Karpas-422 (cell line): ENCODE data around the gene ID3. TPM values are rescaled to one million over a fixed set of nuclear protein-coding genes. Genes with fewer than 3 reads are reported as not detected.
A peak's percentile ranks its signal among the peaks of the same experiment; 100 is the strongest.

Experiments
- DNase-seq: peaks from one replicate; pipeline ENCODE4 v3.0.0-alpha.2; 2015
- H2AFZ ChIP-seq: fragments of 200-600 bp; sonication (generic); 2 replicates; pipeline ENCODE4 v1.6.1; 2014; ENCODE audit warnings: antibody characterized with exemption, low read length, mixed read lengths
- H3K27ac ChIP-seq: fragments of 200-600 bp; sonication (generic); 2 replicates; pipeline ENCODE4 v1.5.1; 2014; ENCODE audit warnings: mild to moderate bottlenecking, low read length, moderate library complexity
- H3K27me3 ChIP-seq: fragments of 200-600 bp; sonication (generic); 2 replicates; pipeline ENCODE4 v1.6.1; 2014; ENCODE audit warnings: low read length, mixed read lengths
- H3K36me3 ChIP-seq: fragments of 200-600 bp; sonication (generic); 2 replicates; pipeline ENCODE4 v1.6.1; 2014; ENCODE audit warnings: low read length, mixed read lengths; ENCODE audit not compliant: insufficient read depth
- H3K4me1 ChIP-seq: fragments of 200-600 bp; sonication (generic); 2 replicates; pipeline ENCODE4 v1.6.1; 2014; ENCODE audit warnings: mild to moderate bottlenecking, low read length, mixed read lengths
- H3K4me2 ChIP-seq: fragments of 200-600 bp; sonication (generic); 2 replicates; pipeline ENCODE4 v1.6.1; 2014; ENCODE audit warnings: low read length, low read depth, mild to moderate bottlenecking; ENCODE audit not compliant: poor library complexity, severe bottlenecking
- H3K4me3 ChIP-seq: fragments of 200-600 bp; sonication (generic); 2 replicates; pipeline ENCODE4 v1.5.1; 2014; ENCODE audit warnings: mild to moderate bottlenecking, antibody characterized with exemption, low read length, mixed read lengths
- H3K79me2 ChIP-seq: fragments of 200-600 bp; sonication (generic); 2 replicates; pipeline ENCODE4 v1.6.1; 2014; ENCODE audit warnings: mild to moderate bottlenecking, low read length, mixed read lengths
- H3K9ac ChIP-seq: fragments of 200-600 bp; sonication (generic); 2 replicates; pipeline ENCODE4 v1.6.0; 2014; ENCODE audit warnings: low read length
- H3K9me2 ChIP-seq: fragments of 200-600 bp; sonication (generic), shearing (Covaris generic); replicated peaks from 2 replicates; pipeline ENCODE4 v1.6.0; 2014; ENCODE audit warnings: mild to moderate bottlenecking, low read length, moderate library complexity; ENCODE audit not compliant: insufficient read depth
- H3K9me3 ChIP-seq: fragments of 300-700, 200-600 bp; sonication (generic); 2 replicates; pipeline ENCODE4 v1.6.1; 2014; ENCODE audit warnings: low read length, mixed read lengths
- H4K20me1 ChIP-seq: fragments of 200-600 bp; sonication (generic); 2 replicates; pipeline ENCODE4 v1.6.1; 2014; ENCODE audit warnings: mild to moderate bottlenecking, antibody characterized with exemption, low read length, low read depth; ENCODE audit not compliant: insufficient read depth
- total RNA-seq: library from RNA; depleted of rRNA; stranded (reverse); fragments of >200 nt; shearing (Covaris generic); gene quantifications from 2 replicates; pipeline ENCODE4 v1.2.3, GENCODE V29; 2014; ENCODE audit warnings: low replicate concordance; rRNA removed

ID3 gene, protein sequence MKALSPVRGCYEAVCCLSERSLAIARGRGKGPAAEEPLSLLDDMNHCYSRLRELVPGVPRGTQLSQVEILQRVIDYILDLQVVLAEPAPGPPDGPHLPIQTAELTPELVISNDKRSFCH
- 32.0 and 33.0 TPM in 2 replicates for total RNA-seq

GRCh38 chr1:23559136-23559984, at the start of gene ID3:
TSS of gene ID3 (minus strand) at chr1:23559501. CDS start at chr1:23559426, 75 bp downstream.
- peak within 1 kb of the TSS; percentile 77 for H3K4me3 ChIP-seq
- no peaks in the 10 kb centered on the region for H3K9me3 ChIP-seq
- no peaks in the 10 kb centered on the region for H3K9me2 ChIP-seq
- peaks cover 81% of the 10 kb centered on the region for H3K4me1 ChIP-seq
- H2AFZ ChIP-seq = no peak within 1 kb of the TSS
- H3K9ac ChIP-seq = peak within 1 kb of the TSS; percentile 78
- peak within 1 kb of the TSS; percentile 35 for H3K27ac ChIP-seq
- H3K79me2 ChIP-seq = 0 out of 2 replicates have a peak, but pooled peaks cover 4% of the 10 kb centered on the region
- H3K36me3 ChIP-seq = no peaks in the 10 kb centered on the region
- H3K4me2 ChIP-seq = peak within 1 kb of the TSS; percentile 80
- DNase-seq = peak; percentile 98
- no peaks in the 10 kb centered on the region for H3K27me3 ChIP-seq
- H4K20me1 ChIP-seq = peaks cover 11% of the 10 kb centered on the region

DNA sequence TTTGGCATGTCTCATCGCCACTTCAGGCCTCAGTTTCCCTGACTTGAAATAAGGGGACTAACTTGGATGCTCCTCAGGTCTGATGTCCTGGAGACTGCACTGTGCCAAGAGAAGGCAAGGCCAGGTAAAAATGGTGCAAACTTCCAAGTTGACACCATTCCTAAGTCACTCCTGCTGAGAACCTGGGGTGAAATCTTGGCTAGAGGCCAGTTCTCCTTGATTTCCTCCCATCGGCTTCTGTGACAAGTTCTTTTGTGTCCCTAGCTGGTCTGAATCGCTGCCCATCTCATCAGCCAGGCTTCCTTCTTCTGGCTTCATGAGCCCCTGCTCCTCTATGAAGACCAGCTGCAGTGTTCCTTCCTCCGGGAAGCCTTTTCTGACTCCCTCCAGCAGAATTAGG, 48.6 kb upstream of the ID3 start:
- no peaks in the 10 kb centered on the region for H4K20me1 ChIP-seq
- no peaks in the 10 kb centered on the region for H3K9me2 ChIP-seq
- H3K36me3 ChIP-seq = no peaks in the 10 kb centered on the region
- no peak overlapping the region for H3K4me2 ChIP-seq
- peaks cover 17% of the 10 kb centered on the region for H3K4me1 ChIP-seq
- no peak overlapping the region for H3K27ac ChIP-seq
- H2AFZ ChIP-seq = no peak overlapping the region
- no peaks in the 10 kb centered on the region for H3K27me3 ChIP-seq
- no peak overlapping the region for H3K4me3 ChIP-seq
- peak; percentile 10 for DNase-seq
- no peak overlapping the region for H3K9ac ChIP-seq
- no peaks in the 10 kb centered on the region for H3K79me2 ChIP-seq
- H3K9me3 ChIP-seq = no peaks in the 10 kb centered on the region

GRCh38 chr1:23601968-23602876, 42.9 kb upstream of the ID3 start:
- H4K20me1 ChIP-seq = no peaks in the 10 kb centered on the region
- H3K79me2 ChIP-seq = no peaks in the 10 kb centered on the region
- no peak overlapping the region for H3K9ac ChIP-seq
- H3K36me3 ChIP-seq = no peaks in the 10 kb centered on the region
- no peak overlapping the region for H3K27ac ChIP-seq
- H3K9me3 ChIP-seq = no peaks in the 10 kb centered on the region
- peaks cover 38% of the 10 kb centered on the region for H3K4me1 ChIP-seq
- no peak for DNase-seq
- H3K27me3 ChIP-seq = no peaks in the 10 kb centered on the region
- H3K4me3 ChIP-seq = no peak overlapping the region
- H3K4me2 ChIP-seq = peak overlapping the region; percentile 27
- H2AFZ ChIP-seq = no peak overlapping the region
- H3K9me2 ChIP-seq = no peaks in the 10 kb centered on the region

- H3K4me3 ChIP-seq = no peak overlapping the region
Measured at GRCh38 chr1:23601135-23601967, 42.0 kb upstream of the ID3 start.

GRCh38 chr1:23600283-23600682, 41.0 kb upstream of the ID3 start:
- Histone ChIP-seq H3K9me3 (no peaks in the 10 kb centered on the region), H3K4me2 (no peak overlapping the region), H3K27me3 (no peaks in the 10 kb centered on the region), H3K36me3 (no peaks in the 10 kb centered on the region), H3K79me2 (no peaks in the 10 kb centered on the region), H3K9ac (no peak overlapping the region), H4K20me1 (no peaks in the 10 kb centered on the region), H3K4me1 (peaks cover 44% of the 10 kb centered on the region), H2AFZ (no peak overlapping the region), H3K4me3 (no peak overlapping the region), H3K27ac (no peak overlapping the region), H3K9me2 (no peaks in the 10 kb centered on the region)
- DNase-seq = no peak

More at GRCh38 chr1:23601135-23601967, 42.0 kb upstream of the ID3 start:
- Histone ChIP-seq H3K9me3 (no peaks in the 10 kb centered on the region), H3K4me2 (no peak overlapping the region), H3K9ac (no peak overlapping the region), H3K36me3 (no peaks in the 10 kb centered on the region), H3K27me3 (no peaks in the 10 kb centered on the region), H3K27ac (no peak overlapping the region), H3K4me1 (peaks cover 38% of the 10 kb centered on the region), H3K79me2 (no peaks in the 10 kb centered on the region), H4K20me1 (no peaks in the 10 kb centered on the region), H3K9me2 (no peaks in the 10 kb centered on the region), H2AFZ (no peak overlapping the region)
- DNase-seq = no peak

GRCh38 chr1:23599125-23599524, 39.8 kb upstream of the ID3 start:
- Histone ChIP-seq H3K79me2 (no peaks in the 10 kb centered on the region), H3K4me3 (no peak overlapping the region), H3K27ac (no peak overlapping the region)

DNA sequence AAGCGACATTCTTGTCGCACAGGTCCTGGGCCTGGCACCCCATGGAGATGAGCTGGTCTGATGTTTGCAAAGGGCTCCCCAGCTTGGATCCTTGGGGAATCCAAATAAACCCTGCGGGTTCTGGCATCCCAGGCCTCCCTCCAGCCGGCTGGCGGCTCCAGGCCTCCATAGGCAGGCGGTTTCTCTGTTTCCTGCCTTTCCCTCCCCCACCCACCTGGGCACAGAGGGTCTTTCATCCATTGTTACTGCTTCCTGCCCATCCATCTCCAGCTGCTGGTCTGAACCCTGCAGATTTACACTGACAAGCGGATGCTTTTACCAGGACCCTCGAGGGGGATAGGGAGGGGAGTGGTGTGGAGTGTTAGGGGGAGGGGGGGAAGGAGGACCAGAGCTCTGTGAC, 39.1 kb upstream of the ID3 start:
- no peak for DNase-seq
- Histone ChIP-seq H2AFZ (no peak overlapping the region), H3K9ac (no peak overlapping the region), H3K9me2 (no peaks in the 10 kb centered on the region), H3K4me2 (peak overlapping the region; percentile 12), H3K27ac (no peak overlapping the region), H3K79me2 (no peaks in the 10 kb centered on the region), H3K27me3 (no peaks in the 10 kb centered on the region), H3K4me3 (no peak overlapping the region), H3K36me3 (no peaks in the 10 kb centered on the region), H3K4me1 (peaks cover 62% of the 10 kb centered on the region), H3K9me3 (no peaks in the 10 kb centered on the region), H4K20me1 (no peaks in the 10 kb centered on the region)

More at GRCh38 chr1:23599125-23599524, 39.8 kb upstream of the ID3 start:
- no peak overlapping the region for H2AFZ ChIP-seq
- DNase-seq = no peak
- no peak overlapping the region for H3K9ac ChIP-seq
- H3K4me2 ChIP-seq = no peak overlapping the region
- H4K20me1 ChIP-seq = no peaks in the 10 kb centered on the region
- H3K36me3 ChIP-seq = no peaks in the 10 kb centered on the region
- H3K27me3 ChIP-seq = no peaks in the 10 kb centered on the region
- H3K9me2 ChIP-seq = no peaks in the 10 kb centered on the region
- no peaks in the 10 kb centered on the region for H3K9me3 ChIP-seq
- H3K4me1 ChIP-seq = peaks cover 55% of the 10 kb centered on the region
